ENCODE results near the gene CACNA1C. TPM values are rescaled to one million over a fixed set of nuclear protein-coding genes. Genes with fewer than 3 reads are reported as not detected.

Gene CACNA1C
- total RNA-seq, 1 experiment from 2014 or later = 1.1 TPM

- WGBS (ENCODE audit: extremely low coverage, insufficient read length, low lambda C conversion rate) = no CpG with 5 or more reads among the region's 5 CpGs
- no peak overlapping the region for H3K4me3 Mint-ChIP-seq
- no peaks in the 10 kb centered on the region for H3K9me3 ChIP-seq (ENCODE audit: control insufficient read depth, low read depth, low read length)
Observed at GRCh38 chr12:2385529-2385928, 332.7 kb downstream of the CACNA1C start.

More at GRCh38 chr12:2385529-2385928, 332.7 kb downstream of the CACNA1C start:
- no peak for DNase-seq
- Histone ChIP-seq H2AK5ac (ENCODE audit: insufficient read length, low read length) (no peak overlapping the region), H2BK120ac (ENCODE audit: low read depth, low read length, poor library complexity, severe bottlenecking) (no peak overlapping the region), H4K91ac (ENCODE audit: insufficient read length, low read depth, low read length) (no peak overlapping the region), H3K9ac (ENCODE audit: extremely low read depth, insufficient read length, low read length) (no peak overlapping the region), H2BK5ac (ENCODE audit: insufficient read length, low read length) (no peak overlapping the region), H3K79me1 (ENCODE audit: insufficient read depth, low read depth, low read length, poor library complexity, severe bottlenecking) (no peaks in the 10 kb centered on the region), H3K27me3 (ENCODE audit: insufficient read depth, low read length) (no peaks in the 10 kb centered on the region), H4K8ac (replicated peaks; ENCODE audit: insufficient read length, low read depth, low read length) (no peak overlapping the region), H4K20me1 (ENCODE audit: control insufficient read depth, insufficient read depth, insufficient read length) (no peaks in the 10 kb centered on the region), H3T11ph (ENCODE audit: low read length) (no peak overlapping the region), H3K23ac (ENCODE audit: insufficient read length, low read depth, low read length) (no peak overlapping the region), H3K56ac (ENCODE audit: insufficient read length, low read depth, low read length) (no peak overlapping the region), H3K27ac (ENCODE audit: insufficient read length, low read depth, low read length) (no peak overlapping the region), H3K23me2 (ENCODE audit: insufficient read length, low read depth, low read length, poor library complexity, severe bottlenecking) (no peaks in the 10 kb centered on the region), H4K5ac (ENCODE audit: insufficient read length, low read depth, low read length) (no peak overlapping the region), H3K4me1 (ENCODE audit: insufficient read depth, low read length) (no peaks in the 10 kb centered on the region), H3K14ac (ENCODE audit: insufficient read depth, low read length) (no peak overlapping the region), H2BK12ac (ENCODE audit: insufficient read length, low read depth, low read length) (no peak overlapping the region), H2BK15ac (ENCODE audit: low read depth, low read length) (no peak overlapping the region), H2BK20ac (ENCODE audit: low read depth, low read length, poor library complexity, severe bottlenecking) (no peak overlapping the region), H3K4ac (ENCODE audit: low read depth, low read length) (no peak overlapping the region), H3K79me2 (ENCODE audit: insufficient read depth, low read length) (no peaks in the 10 kb centered on the region), H3K4me2 (ENCODE audit: insufficient read depth, insufficient read length, low read length) (no peak overlapping the region), H2AFZ (ENCODE audit: low read length) (no peak overlapping the region), H3K18ac (ENCODE audit: insufficient read length, low read depth, low read length) (no peak overlapping the region)
- Mint-ChIP-seq H3K27ac (no peak overlapping the region), H3K9me3 (no peaks in the 10 kb centered on the region), H3K4me1 (peaks cover 4 to 6% of the 10 kb centered on the region in 2 experiments), H3K36me3 (ENCODE audit: insufficient read depth in 1 of 3, low read depth in 3 of 3) (no peaks in the 10 kb centered on the region), H3K27me3 (ENCODE audit: low read depth) (no peaks in the 10 kb centered on the region)
- no peak for TF ChIP-seq CTCF (conservative IDR thresholded peaks at IDR 0.05)

Data from H9 (cell line).